Mesenchymal stem cell (in vitro differentiated cells and primary cell): Measurements from ENCODE around the gene FRMPD4.

Experiments used
- DNase-seq: peaks from one replicate; pipeline ENCODE4 v3.0.0-alpha.2; 2013
- H2AFZ ChIP-seq: one replicate; pipeline ENCODE4 v1.6.1; 2013; ENCODE audit warnings: low read depth, mild to moderate bottlenecking, control low read depth, inconsistent platforms, low read length, moderate library complexity
- H2AK5ac ChIP-seq: 2 replicates; pipeline ENCODE4 v1.6.1; 2013; ENCODE audit warnings: low read length, moderate library complexity, mild to moderate bottlenecking, inconsistent platforms; ENCODE audit not compliant: severe bottlenecking
- H2BK120ac ChIP-seq: one replicate; pipeline ENCODE4 v1.6.1; 2013; ENCODE audit warnings: low read depth, mild to moderate bottlenecking, inconsistent platforms, low read length, moderate library complexity
- H2BK12ac ChIP-seq, 2 experiments: one replicate each; pipeline ENCODE4 v1.6.1; 2013; ENCODE audit warnings: inconsistent platforms in 2 of 2, low read length in 2 of 2, mild to moderate bottlenecking in 2 of 2, moderate library complexity in 2 of 2, control low read depth in 1 of 2
- H2BK15ac ChIP-seq: one replicate; pipeline ENCODE4 v1.6.1; 2013; ENCODE audit warnings: mild to moderate bottlenecking, low read depth, inconsistent platforms; ENCODE audit not compliant: poor library complexity, severe bottlenecking
- H2BK5ac ChIP-seq: 2 replicates; pipeline ENCODE4 v1.6.1; 2013; ENCODE audit warnings: low read depth, mild to moderate bottlenecking, low read length, control low read depth, inconsistent platforms; ENCODE audit not compliant: poor library complexity, severe bottlenecking
- H3K14ac ChIP-seq, 2 experiments: one replicate each; pipeline ENCODE4 v1.6.1; 2013; ENCODE audit warnings: inconsistent platforms in 2 of 2, low read length in 2 of 2, control low read depth in 1 of 2, mild to moderate bottlenecking in 1 of 2, moderate library complexity in 1 of 2
- H3K18ac ChIP-seq, 2 experiments: one replicate each; pipeline ENCODE4 v1.6.1; 2013; ENCODE audit warnings: inconsistent platforms in 2 of 2, low read length in 2 of 2, control low read depth in 1 of 2, low read depth in 1 of 2, mild to moderate bottlenecking in 1 of 2
- H3K23ac ChIP-seq, 2 experiments: one replicate each; pipeline ENCODE4 v1.6.1; 2013; ENCODE audit warnings: inconsistent platforms in 2 of 2, low read length in 2 of 2, mild to moderate bottlenecking in 2 of 2, moderate library complexity in 2 of 2, control low read depth in 1 of 2
- H3K27ac ChIP-seq: 2 replicates; pipeline ENCODE4 v1.5.1; 2013; ENCODE audit warnings: mild to moderate bottlenecking, moderate library complexity, low read length, control low read depth, inconsistent platforms; ENCODE audit not compliant: poor library complexity, severe bottlenecking
- H3K27me3 ChIP-seq, 2 experiments: 2 replicates each; pipeline versions ENCODE4 v1.6.1 to v1.7.0; 2013; ENCODE audit warnings: low read length in 2 of 2, mild to moderate bottlenecking in 2 of 2, moderate library complexity in 2 of 2, control low read depth in 1 of 2, inconsistent platforms in 1 of 2; ENCODE audit not compliant: control insufficient read depth in 1 of 2, insufficient read depth in 1 of 2
- H3K36me3 ChIP-seq, 2 experiments: 2 replicates each; pipeline versions ENCODE4 v1.6.1 to v1.7.0; 2013; ENCODE audit warnings: low read length in 2 of 2, control low read depth in 1 of 2, inconsistent platforms in 1 of 2, low read depth in 1 of 2, mild to moderate bottlenecking in 1 of 2; ENCODE audit not compliant: insufficient read depth in 2 of 2, control insufficient read depth in 1 of 2
- H3K4ac ChIP-seq, 2 experiments: one replicate each; pipeline ENCODE4 v1.6.1; 2013; ENCODE audit warnings: inconsistent platforms in 2 of 2, low read length in 2 of 2, mild to moderate bottlenecking in 2 of 2, moderate library complexity in 2 of 2, control low read depth in 1 of 2, low read depth in 1 of 2
- H3K4me1 ChIP-seq: 2 replicates; pipeline ENCODE4 v1.6.1; 2013; ENCODE audit warnings: low read depth, low read length, control low read depth; ENCODE audit not compliant: control insufficient read depth, insufficient read depth
- H3K4me2 ChIP-seq: 2 replicates; pipeline ENCODE4 v1.6.1; 2013; ENCODE audit warnings: low read length, mild to moderate bottlenecking, inconsistent platforms; ENCODE audit not compliant: poor library complexity, severe bottlenecking
- H3K4me3 ChIP-seq, 2 experiments: 2 replicates each; pipeline versions ENCODE4 v1.5.1 to v1.7.0; 2013; ENCODE audit warnings: low read length in 2 of 2, mild to moderate bottlenecking in 2 of 2, control low read depth in 1 of 2, low read depth in 1 of 2; ENCODE audit not compliant: insufficient read depth in 1 of 2
- H3K79me1 ChIP-seq: replicated peaks from 2 replicates; pipeline ENCODE4 v1.6.1; 2013; ENCODE audit warnings: mild to moderate bottlenecking, control low read depth, low read length, inconsistent platforms; ENCODE audit not compliant: poor library complexity, severe bottlenecking
- H3K9ac ChIP-seq: 2 replicates; pipeline ENCODE4 v1.7.0; 2013; ENCODE audit warnings: mild to moderate bottlenecking, low read length, moderate library complexity
- H3K9me3 ChIP-seq: 2 replicates; pipeline ENCODE4 v1.7.0; 2013; ENCODE audit warnings: mild to moderate bottlenecking, low read length; ENCODE audit not compliant: control insufficient read depth
- H4K8ac ChIP-seq: one replicate; pipeline ENCODE4 v1.6.1; 2013; ENCODE audit warnings: inconsistent platforms, mild to moderate bottlenecking, low read length, moderate library complexity
- H4K91ac ChIP-seq: one replicate; pipeline ENCODE4 v1.6.1; 2013; ENCODE audit warnings: mild to moderate bottlenecking, low read length, inconsistent platforms
- WGBS: methylation state at CpG from one replicate; pipeline ENCODE4 v1.1.7; 2013; ENCODE audit warnings: mixed read lengths; 5-methylcytosine and 5-hydroxymethylcytosine counted together

Gene FRMPD4

DNA sequence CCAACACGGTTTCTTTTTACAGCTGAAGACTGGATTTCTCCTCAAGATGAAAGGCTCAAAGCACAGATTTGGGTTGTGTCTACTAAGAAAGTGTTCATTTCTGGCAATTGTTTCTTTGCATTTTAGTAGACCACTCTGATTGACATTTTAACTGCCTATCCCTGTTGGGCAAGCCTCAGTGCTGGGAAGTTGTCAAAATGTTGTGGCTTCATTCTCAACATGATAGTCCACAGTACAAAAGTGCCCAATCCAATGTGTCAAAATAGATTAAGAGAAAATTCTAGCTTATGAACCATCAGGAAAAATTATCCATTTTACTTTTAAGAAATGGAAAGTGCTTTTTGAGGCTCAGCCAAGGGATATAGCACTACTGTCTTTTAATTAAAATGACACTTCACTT, 329.0 kb downstream of the FRMPD4 start:
- no peak overlapping the region for H4K91ac ChIP-seq
- no peaks in the 10 kb centered on the region for H3K9me3 ChIP-seq
- no peak overlapping the region for H2BK120ac ChIP-seq
- H3K14ac ChIP-seq, result no peak overlapping the region
- H2BK12ac ChIP-seq, result no peak overlapping the region
- H3K4me2 ChIP-seq, result no peak overlapping the region
- no peak overlapping the region for H2AK5ac ChIP-seq
- no peak for DNase-seq
- no peak overlapping the region for H2AFZ ChIP-seq
- H3K18ac ChIP-seq, result no peak overlapping the region
- no peak overlapping the region for H3K9ac ChIP-seq
- H2BK15ac ChIP-seq, result no peak overlapping the region
- H3K27me3 ChIP-seq, result no peaks in the 10 kb centered on the region
- H4K8ac ChIP-seq, result no peak overlapping the region
- no peaks in the 10 kb centered on the region for H3K79me1 ChIP-seq
- H2BK5ac ChIP-seq, result no peak overlapping the region
- no peaks in the 10 kb centered on the region for H3K4me1 ChIP-seq
- WGBS, result no CpG with 5 or more reads among the region's 1 CpG
- H3K23ac ChIP-seq, result no peak overlapping the region
- H3K27ac ChIP-seq, result no peak overlapping the region
- no peaks in the 10 kb centered on the region for H3K36me3 ChIP-seq
- H3K4me3 ChIP-seq, result no peak overlapping the region
- no peak overlapping the region for H3K4ac ChIP-seq

DNA sequence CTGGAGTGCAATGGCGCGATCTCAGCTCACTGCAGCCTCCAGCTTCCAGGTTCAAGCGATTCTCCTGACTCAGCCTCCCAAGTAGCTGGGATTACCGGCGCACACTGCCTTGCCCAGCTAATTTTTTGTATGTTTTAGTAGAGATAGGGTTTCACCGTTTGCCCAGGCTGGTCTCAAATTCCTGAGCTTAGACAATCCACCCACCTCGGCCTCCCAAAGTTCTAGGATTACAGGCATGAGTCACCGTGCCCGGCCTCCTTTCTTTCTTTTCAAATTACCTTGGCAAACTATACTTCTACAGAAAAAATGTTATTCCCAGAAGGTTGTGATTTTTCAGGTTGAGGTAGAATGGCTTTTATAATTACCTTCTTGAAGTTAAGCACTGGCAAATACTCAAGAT, 331.0 kb downstream of the FRMPD4 start:
- Histone ChIP-seq H3K4me3 (no peak overlapping the region), H3K23ac (no peak overlapping the region), H2BK15ac (no peak overlapping the region), H4K8ac (no peak overlapping the region), H3K18ac (no peak overlapping the region), H3K27ac (no peak overlapping the region), H3K27me3 (no peaks in the 10 kb centered on the region), H3K79me1 (no peaks in the 10 kb centered on the region), H4K91ac (no peak overlapping the region), H2AK5ac (no peak overlapping the region), H3K4me1 (no peaks in the 10 kb centered on the region), H2BK12ac (no peak overlapping the region), H3K4ac (no peak overlapping the region), H3K9ac (no peak overlapping the region), H3K9me3 (no peaks in the 10 kb centered on the region), H3K4me2 (no peak overlapping the region), H2BK5ac (no peak overlapping the region), H2AFZ (no peak overlapping the region), H3K14ac (no peak overlapping the region), H3K36me3 (no peaks in the 10 kb centered on the region), H2BK120ac (no peak overlapping the region)
- no peak for DNase-seq
- 20% methylated on average over 1 of the region's 9 CpGs for WGBS

- H3K79me1 ChIP-seq, result no peaks in the 10 kb centered on the region
- no peak overlapping the region for H3K4me3 ChIP-seq
- H3K9ac ChIP-seq, result no peak overlapping the region
- H3K18ac ChIP-seq, result no peak overlapping the region
- H2BK12ac ChIP-seq, result no peak overlapping the region
- H2BK5ac ChIP-seq, result no peak overlapping the region
- no peaks in the 10 kb centered on the region for H3K4me1 ChIP-seq
- no peak overlapping the region for H3K14ac ChIP-seq
- no peaks in the 10 kb centered on the region for H3K27me3 ChIP-seq
- H3K27ac ChIP-seq, result no peak overlapping the region
- H4K91ac ChIP-seq, result no peak overlapping the region
- no CpG with 5 or more reads among the region's 2 CpGs for WGBS
- no peak for DNase-seq
- no peaks in the 10 kb centered on the region for H3K9me3 ChIP-seq
- H3K4ac ChIP-seq, result no peak overlapping the region
- H3K23ac ChIP-seq, result no peak overlapping the region
- no peak overlapping the region for H2AFZ ChIP-seq
- no peak overlapping the region for H4K8ac ChIP-seq
- no peaks in the 10 kb centered on the region for H3K36me3 ChIP-seq
- no peak overlapping the region for H2BK120ac ChIP-seq
- H2BK15ac ChIP-seq, result no peak overlapping the region
- no peak overlapping the region for H2AK5ac ChIP-seq
- no peak overlapping the region for H3K4me2 ChIP-seq
Observed at GRCh38 chrX:12471061-12471460, 332.8 kb downstream of the FRMPD4 start.

GRCh38 chrX:12480956-12481355, 342.7 kb downstream of the FRMPD4 start:
- no peaks in the 10 kb centered on the region for H3K9me3 ChIP-seq
- no peak overlapping the region for H3K4me3 ChIP-seq
- WGBS, result 78% methylated on average over 2 of the region's 3 CpGs
- no peak overlapping the region for H2BK5ac ChIP-seq
- H3K4me2 ChIP-seq, result no peak overlapping the region
- H2BK120ac ChIP-seq, result no peak overlapping the region
- no peaks in the 10 kb centered on the region for H3K27me3 ChIP-seq
- H3K18ac ChIP-seq, result no peak overlapping the region
- H3K4ac ChIP-seq, result no peak overlapping the region
- no peaks in the 10 kb centered on the region for H3K36me3 ChIP-seq
- no peak overlapping the region for H4K91ac ChIP-seq
- H2BK15ac ChIP-seq, result no peak overlapping the region
- H2AK5ac ChIP-seq, result no peak overlapping the region
- H2AFZ ChIP-seq, result no peak overlapping the region
- no peaks in the 10 kb centered on the region for H3K79me1 ChIP-seq
- no peak overlapping the region for H3K27ac ChIP-seq
- H3K4me1 ChIP-seq, result no peaks in the 10 kb centered on the region
- H3K14ac ChIP-seq, result no peak overlapping the region
- H3K23ac ChIP-seq, result no peak overlapping the region
- H3K9ac ChIP-seq, result no peak overlapping the region
- H4K8ac ChIP-seq, result no peak overlapping the region
- no peak overlapping the region for H2BK12ac ChIP-seq
- no peak for DNase-seq
